ENCODE results near the gene SYTL5.

GRCh38 chrX:38102875-38103274, 96.5 kb downstream of the SYTL5 start:
- TF ChIP-seq ATF3 (IDR thresholded peaks at IDR 0.05) (no peak), CTCF (IDR thresholded peaks at IDR 0.05; ENCODE audit: low read depth, low read length, missing input control) (no peak), NR2F2 (IDR thresholded peaks at IDR 0.05) (no peak), EGR1 (IDR thresholded peaks at IDR 0.05; ENCODE audit: low read depth in 2 of 2) (no peak), GABPA (IDR thresholded peaks at IDR 0.05 in 1 of 2, conservative IDR thresholded peaks at IDR 0.05 in 1 of 2) (no peak), REST (IDR thresholded peaks at IDR 0.05) (no peak), SP1 (IDR thresholded peaks at IDR 0.05) (no peak), TAF1 (conservative IDR thresholded peaks at IDR 0.05) (no peak), YY1 (IDR thresholded peaks at IDR 0.05) (no peak), MAX (IDR thresholded peaks at IDR 0.05) (no peak), RAD21 (IDR thresholded peaks at IDR 0.05) (no peak)

Data from liver (tissue), 3 donors.